CD14-positive monocyte (primary cell): Measurements from ENCODE around the gene DESI2. TPM values are rescaled to one million over a fixed set of nuclear protein-coding genes. Genes with fewer than 3 reads are reported as not detected.

ENCODE experiments used
- DNase-seq, 3 donors: peaks; one replicate each; pipeline ENCODE4 v3.0.0-alpha.2; 2011 to 2022
- H2AFZ ChIP-seq: 2 replicates; pipeline ENCODE4 v1.6.0; 2012; ENCODE audit warnings: mild to moderate bottlenecking, low read depth, low read length, inconsistent platforms; ENCODE audit not compliant: insufficient read depth, poor library complexity, severe bottlenecking
- H3K27ac ChIP-seq, 2 donors: 1 replicate in 1 of 2; 2 replicates in 1 of 2; pipeline ENCODE4 v1.5.1; 2012 to 2013; ENCODE audit warnings: low read length in 2 of 2, control low read depth in 1 of 2, inconsistent platforms in 1 of 2, low read depth in 1 of 2, mild to moderate bottlenecking in 1 of 2
- H3K27me3 ChIP-seq, 2 donors: one replicate each; pipeline versions ENCODE4 v1.6.0 to v1.6.1; 2011 to 2013; ENCODE audit warnings: low read length in 2 of 2; ENCODE audit not compliant: control insufficient read depth in 2 of 2, insufficient read depth in 2 of 2
- H3K36me3 ChIP-seq, 2 donors: replicated peaks in 1 of 2; 1 replicate in 1 of 2; 2 replicates in 1 of 2; pipeline versions ENCODE4 v1.5.1 to v1.6.1; 2012 to 2013; ENCODE audit warnings: low read length in 2 of 2, control low read depth in 1 of 2, inconsistent platforms in 1 of 2, mild to moderate bottlenecking in 1 of 2; ENCODE audit not compliant: insufficient read depth in 2 of 2, control insufficient read depth in 1 of 2
- H3K4me1 ChIP-seq, 2 donors: 1 replicate in 1 of 2; 2 replicates in 1 of 2; pipeline versions ENCODE4 v1.5.1 to v1.6.1; 2012 to 2013; ENCODE audit warnings: low read length in 2 of 2, control low read depth in 1 of 2, inconsistent platforms in 1 of 2, mild to moderate bottlenecking in 1 of 2, moderate library complexity in 1 of 2; ENCODE audit not compliant: insufficient read depth in 2 of 2, control insufficient read depth in 1 of 2
- H3K4me2 ChIP-seq: replicated peaks from 2 replicates; pipeline ENCODE3; 2012; ENCODE audit warnings: low read length, moderate library complexity, mild to moderate bottlenecking; ENCODE audit not compliant: poor library complexity, severe bottlenecking; ENCODE audit errors: extremely low read depth
- H3K4me3 ChIP-seq, 3 experiments: fragments of 200-600 bp in 1 of 3; sonication (generic) in 1 of 3; replicated peaks in 1 of 3; 1 replicate in 2 of 3; 2 replicates in 1 of 3; pipeline ENCODE4 v1.5.1; 2011 to 2013; ENCODE audit warnings: low read length in 3 of 3, mild to moderate bottlenecking in 3 of 3, control low read depth in 2 of 3, low read depth in 2 of 3, inconsistent platforms in 1 of 3, moderate library complexity in 1 of 3
- H3K79me2 ChIP-seq: 2 replicates; pipeline ENCODE4 v1.6.0; 2012; ENCODE audit warnings: mild to moderate bottlenecking, control low read depth, inconsistent platforms, low read length, moderate library complexity; ENCODE audit not compliant: insufficient read depth
- H3K9ac ChIP-seq: 2 replicates; pipeline ENCODE4 v1.6.0; 2017; ENCODE audit warnings: low read length, mild to moderate bottlenecking; ENCODE audit not compliant: insufficient read depth, poor library complexity, severe bottlenecking
- H3K9me3 ChIP-seq, 2 donors: replicated peaks in 1 of 2; 1 replicate in 1 of 2; 2 replicates in 1 of 2; pipeline versions ENCODE4 v1.5.1 to v1.6.1; 2012 to 2013; ENCODE audit warnings: low read length in 2 of 2, control low read depth in 1 of 2; ENCODE audit not compliant: control insufficient read depth in 1 of 2, insufficient read depth in 1 of 2
- H4K20me1 ChIP-seq: 2 replicates; pipeline ENCODE4 v1.6.0; 2012; ENCODE audit warnings: mild to moderate bottlenecking, low read length, control low read depth, moderate library complexity; ENCODE audit not compliant: insufficient read depth
- H3K27ac Mint-ChIP-seq, 7 donors: one replicate each; pipeline ENCODE4 v1.8.0; 2020; ENCODE audit warnings: mild to moderate bottlenecking in 7 of 7, mixed read lengths in 7 of 7, moderate library complexity in 6 of 7, inconsistent platforms in 2 of 7
- H3K27me3 Mint-ChIP-seq, 3 donors: one replicate each; pipeline ENCODE4 v1.8.0; 2021 to 2022; ENCODE audit warnings: low read depth in 3 of 3, mild to moderate bottlenecking in 3 of 3, mixed read lengths in 3 of 3, moderate library complexity in 3 of 3, inconsistent platforms in 1 of 3
- H3K36me3 Mint-ChIP-seq, 2 donors: one replicate each; pipeline ENCODE4 v1.8.0; 2020; ENCODE audit warnings: mixed read lengths in 2 of 2, inconsistent platforms in 1 of 2, mild to moderate bottlenecking in 1 of 2
- H3K4me1 Mint-ChIP-seq: one replicate; pipeline ENCODE4 v1.8.0; 2020; ENCODE audit warnings: mild to moderate bottlenecking, mixed read lengths
- H3K4me3 Mint-ChIP-seq, 2 donors: one replicate each; pipeline ENCODE4 v1.8.0; 2020; ENCODE audit warnings: mild to moderate bottlenecking in 2 of 2, mixed read lengths in 2 of 2, moderate library complexity in 1 of 2
- H3K9me3 Mint-ChIP-seq, 7 donors: one replicate each; pipeline ENCODE4 v1.8.0; 2020 to 2022; ENCODE audit warnings: mixed read lengths in 7 of 7, mild to moderate bottlenecking in 6 of 7, moderate library complexity in 6 of 7, inconsistent platforms in 2 of 7
- CTCF ChIP-seq: fragments of 200-600 bp; IDR thresholded peaks from one replicate; pipeline ENCODE4 v1.8.0; 2022; ENCODE audit warnings: antibody characterized with exemption, mild to moderate bottlenecking
- WGBS: methylation state at CpG from one replicate; pipeline ENCODE4 v1.1.5; 2013; ENCODE audit warnings: missing lambda C conversion rate; ENCODE audit not compliant: insufficient coverage; 5-methylcytosine and 5-hydroxymethylcytosine counted together
- intact Hi-C, 2 donors: fragments of 100-400 bp; cut with micrococcal nuclease; formaldehyde crosslinking; loops; one replicate each; pipeline versions ENCODE4 v1.15.0 to v1.15.1; 2023
- polyA plus RNA-seq, 3 donors: library from polyadenylated mRNA; depleted of rRNA in 1 of 3; unstranded in 2 of 3; stranded (reverse) in 1 of 3; fragments of 300-500 nt in 2 of 3; fragments of >200 nt in 1 of 3; fragmentation: Illumina TruSeq in 2 of 3; gene quantifications; 1 replicate in 2 of 3; 2 replicates in 1 of 3; pipeline ENCODE4 v1.2.3, GENCODE V29; 2012 to 2021

Gene DESI2
- polyA plus RNA-seq, 3 donors = 10.5 to 12.0 (median 11.2) TPM

GRCh38 chr1:244657421-244657820, 4.5 kb downstream of the DESI2 start:
- WGBS = no CpG with 5 or more reads among the region's 3 CpGs
- Histone ChIP-seq H3K4me2 (no peak overlapping the region), H3K9me3 (no peaks in the 10 kb centered on the region), H3K4me3 (no peak overlapping the region), H3K27me3 (no peaks in the 10 kb centered on the region), H3K36me3 (peaks cover 15 to 35% of the 10 kb centered on the region in 2 donors), H3K79me2 (peaks cover 87% of the 10 kb centered on the region), H4K20me1 (peaks cover 18% of the 10 kb centered on the region), H3K4me1 (peaks cover 16 to 17% of the 10 kb centered on the region in 2 donors), H3K9ac (no peak overlapping the region), H3K27ac (no peak overlapping the region), H2AFZ (no peak overlapping the region)
- Mint-ChIP-seq H3K36me3 (peaks cover 29 to 45% of the 10 kb centered on the region in 2 donors), H3K4me3 (no peak overlapping the region), H3K27me3 (no peaks in the 10 kb centered on the region), H3K9me3 (peaks cover 0 to 3% (median 0%) of the 10 kb centered on the region in 7 donors), H3K4me1 (peaks cover 19% of the 10 kb centered on the region), H3K27ac (no peak overlapping the region)
- no peak for TF ChIP-seq CTCF
- intact Hi-C loops = loop anchor here in 1 of 2 donors (10.0 kb wide), 2 partner anchors 177 to 207 kb away; partner anchors contain the start of genes COX20 and HNRNPU
- no peak for DNase-seq

DNA sequence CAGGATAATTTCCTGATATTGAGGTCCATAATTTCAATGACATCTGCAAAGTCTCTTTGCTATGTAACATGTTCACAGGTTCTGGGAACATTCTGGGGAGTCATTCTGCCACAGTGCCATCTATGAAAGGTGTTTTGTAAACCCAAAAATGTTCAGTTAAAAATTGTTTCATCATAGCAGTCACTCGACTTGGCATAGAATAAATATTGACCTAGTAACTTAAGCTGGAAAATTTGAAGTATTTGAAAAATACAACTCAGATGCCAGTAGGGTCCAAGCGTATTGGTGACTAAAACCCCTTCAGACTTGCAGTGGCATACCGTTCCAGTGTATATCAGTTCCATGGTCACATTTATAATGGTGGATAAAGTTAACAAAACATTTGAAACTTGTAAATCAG, 6.8 kb downstream of the DESI2 start:
- WGBS = no CpG with 5 or more reads among the region's 3 CpGs
- H3K36me3 Mint-ChIP-seq = peaks cover 29 to 55% of the 10 kb centered on the region in 2 donors

More for the DNA sequence above, 6.8 kb downstream of the DESI2 start:
- Histone ChIP-seq H3K9me3 (no peaks in the 10 kb centered on the region), H3K27ac (no peak overlapping the region), H2AFZ (no peak overlapping the region), H3K36me3 (peaks cover 15 to 35% of the 10 kb centered on the region in 2 donors), H3K9ac (no peak overlapping the region), H3K79me2 (peaks cover 93% of the 10 kb centered on the region), H3K27me3 (no peaks in the 10 kb centered on the region), H3K4me1 (peaks cover 4 to 7% of the 10 kb centered on the region in 2 donors), H4K20me1 (peaks cover 24% of the 10 kb centered on the region), H3K4me2 (no peak overlapping the region), H3K4me3 (no peak overlapping the region)
- Mint-ChIP-seq H3K27ac (peak overlapping the region in 1 of 7 donors; percentile 58), H3K27me3 (peaks cover 0 to 2% (median 0%) of the 10 kb centered on the region in 3 donors), H3K4me3 (no peak overlapping the region), H3K4me1 (peaks cover 18% of the 10 kb centered on the region), H3K9me3 (peaks cover 0 to 3% (median 0%) of the 10 kb centered on the region in 7 donors)
- DNase-seq = no peak
- intact Hi-C loops = loop anchor here in 1 of 2 donors (10.0 kb wide), 2 partner anchors 175 to 205 kb away; partner anchors contain the start of genes COX20 and HNRNPU
- no peak for TF ChIP-seq CTCF
